ENCODE results near the gene MPZL2.

- TF ChIP-seq SUZ12 (IDR thresholded peaks at IDR 0.05; ENCODE audit: extremely low read depth, insufficient read depth, insufficient read length) (no peak), YY1 (IDR thresholded peaks at IDR 0.05; ENCODE audit: insufficient read depth, insufficient read length) (no peak)
Observed at GRCh38 chr11:118223992-118224391, 40.1 kb downstream of the MPZL2 start.
